GM12872 (cell line): ENCODE results near the gene LRBA.

Source experiments
- TF ChIP-seq, protein P1 (sequence below): IDR thresholded peaks from 3 replicates; pipeline ENCODE4 v1.5.1; 2011; ENCODE audit warnings: low read depth, mild to moderate bottlenecking, low read length, moderate library complexity; ENCODE audit not compliant: insufficient read depth

Gene LRBA

GRCh38 chr4:150874338-150875226 lies 140.5 kb downstream of the LRBA start:
- TF ChIP-seq, protein P1, sequence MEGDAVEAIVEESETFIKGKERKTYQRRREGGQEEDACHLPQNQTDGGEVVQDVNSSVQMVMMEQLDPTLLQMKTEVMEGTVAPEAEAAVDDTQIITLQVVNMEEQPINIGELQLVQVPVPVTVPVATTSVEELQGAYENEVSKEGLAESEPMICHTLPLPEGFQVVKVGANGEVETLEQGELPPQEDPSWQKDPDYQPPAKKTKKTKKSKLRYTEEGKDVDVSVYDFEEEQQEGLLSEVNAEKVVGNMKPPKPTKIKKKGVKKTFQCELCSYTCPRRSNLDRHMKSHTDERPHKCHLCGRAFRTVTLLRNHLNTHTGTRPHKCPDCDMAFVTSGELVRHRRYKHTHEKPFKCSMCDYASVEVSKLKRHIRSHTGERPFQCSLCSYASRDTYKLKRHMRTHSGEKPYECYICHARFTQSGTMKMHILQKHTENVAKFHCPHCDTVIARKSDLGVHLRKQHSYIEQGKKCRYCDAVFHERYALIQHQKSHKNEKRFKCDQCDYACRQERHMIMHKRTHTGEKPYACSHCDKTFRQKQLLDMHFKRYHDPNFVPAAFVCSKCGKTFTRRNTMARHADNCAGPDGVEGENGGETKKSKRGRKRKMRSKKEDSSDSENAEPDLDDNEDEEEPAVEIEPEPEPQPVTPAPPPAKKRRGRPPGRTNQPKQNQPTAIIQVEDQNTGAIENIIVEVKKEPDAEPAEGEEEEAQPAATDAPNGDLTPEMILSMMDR, result no peak

DNA sequence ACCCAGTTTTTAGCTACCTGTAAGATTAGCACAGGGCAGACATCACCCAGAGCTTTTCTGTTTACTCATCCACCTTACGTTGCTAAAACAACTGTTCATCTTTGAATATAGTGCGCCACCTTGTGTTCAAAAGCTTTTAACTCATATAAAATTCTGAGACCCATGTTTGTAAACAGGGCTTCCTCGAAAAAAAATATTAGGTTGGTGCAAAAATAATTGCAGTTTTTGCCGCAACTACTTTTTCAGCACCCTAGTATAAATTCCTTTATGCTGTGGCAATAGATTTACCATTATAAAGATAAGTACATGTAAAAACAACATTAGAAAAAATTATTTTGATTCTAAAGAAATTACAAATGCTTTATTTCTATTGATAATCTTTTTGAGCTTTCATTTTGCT lies 147.9 kb downstream of the LRBA start:
- TF ChIP-seq, protein P1, result peak; percentile 43; the same call in 1 of the 3 replicates

GRCh38 chr4:150863456-150863855 lies 151.6 kb downstream of the LRBA start:
- TF ChIP-seq, protein P1, result no peak

- TF ChIP-seq, protein P1, result no peak
These were observed 152.3 kb downstream of the LRBA start for GRCh38 chr4:150862829-150863228.

DNA sequence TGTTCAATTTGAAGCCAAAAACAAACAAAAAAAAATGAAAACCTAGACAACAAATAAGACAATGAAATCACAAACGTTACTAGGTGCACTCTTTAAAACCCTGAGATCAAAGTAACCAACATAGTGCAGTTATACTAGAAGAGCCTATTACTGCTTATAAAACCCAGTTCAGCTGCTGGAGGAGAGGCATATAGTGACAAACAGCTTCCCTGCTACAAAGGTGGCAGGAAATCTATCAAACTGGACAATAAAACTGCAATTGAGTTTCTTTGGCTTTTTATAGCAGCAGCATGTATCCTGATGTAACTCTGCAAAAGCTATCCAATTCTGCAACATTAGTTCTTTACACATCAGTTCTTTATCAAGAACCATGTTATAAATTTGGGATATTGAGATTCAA lies 155.6 kb downstream of the LRBA start:
- TF ChIP-seq, protein P1, result no peak

DNA sequence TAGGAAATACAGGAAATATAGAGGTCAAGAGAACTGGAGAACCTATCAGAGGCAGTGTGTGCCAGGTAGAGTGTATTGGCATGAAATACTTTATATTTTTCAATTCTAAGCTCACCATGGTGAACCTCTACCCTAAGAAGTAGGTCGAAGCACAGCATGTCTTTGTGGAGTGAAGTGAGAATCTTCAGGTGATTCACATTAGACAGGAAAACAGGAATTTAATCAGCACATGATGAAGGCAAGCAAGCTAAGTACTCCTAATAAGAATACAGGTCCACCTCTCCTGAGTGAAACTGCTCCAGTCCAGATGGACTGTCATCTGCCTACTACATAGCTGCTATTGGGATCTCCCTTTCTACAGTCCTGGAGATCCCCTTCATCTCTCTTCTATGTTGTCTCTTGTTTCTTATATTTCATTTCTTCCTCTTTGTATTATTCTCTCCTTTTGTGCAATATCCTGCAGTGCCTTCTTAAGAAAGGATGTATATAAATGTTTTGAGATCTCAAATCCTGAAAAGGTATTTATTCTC lies 159.0 kb downstream of the LRBA start:
- TF ChIP-seq, protein P1, result no peak

GRCh38 chr4:150854600-150854999 lies 160.5 kb downstream of the LRBA start:
- TF ChIP-seq, protein P1, result no peak
